ENCODE results near the gene ARHGAP9.

Gene ARHGAP9

DNA sequence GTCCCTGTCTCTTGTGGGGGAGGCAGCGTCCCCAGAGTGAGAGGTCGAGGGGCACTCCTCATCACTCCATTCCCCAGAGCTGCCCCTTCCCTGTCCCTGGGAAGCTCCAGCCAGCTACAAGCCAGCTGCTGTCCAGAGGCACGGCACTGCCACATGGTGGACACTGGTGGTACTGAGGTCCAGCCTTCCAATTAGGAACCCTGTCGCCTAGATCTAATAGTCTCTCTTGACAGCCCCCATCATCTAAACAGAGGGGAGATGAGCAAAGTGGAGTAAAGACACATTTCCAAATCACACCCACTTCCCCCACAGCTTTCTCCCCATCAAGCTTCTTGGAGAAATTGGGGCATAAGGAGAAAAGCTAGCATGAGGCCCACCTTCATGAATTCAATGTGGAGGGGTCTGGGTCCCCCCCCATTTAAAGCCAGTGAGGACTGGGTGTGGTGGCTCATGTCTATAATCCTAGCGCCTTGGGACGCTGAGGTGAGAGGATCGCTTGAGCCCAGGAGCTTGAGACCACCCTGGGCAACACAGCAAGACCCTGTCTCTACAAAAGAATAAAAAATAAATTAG, 26.6 kb downstream of the ARHGAP9 start:
- TF ChIP-seq, protein P1, sequence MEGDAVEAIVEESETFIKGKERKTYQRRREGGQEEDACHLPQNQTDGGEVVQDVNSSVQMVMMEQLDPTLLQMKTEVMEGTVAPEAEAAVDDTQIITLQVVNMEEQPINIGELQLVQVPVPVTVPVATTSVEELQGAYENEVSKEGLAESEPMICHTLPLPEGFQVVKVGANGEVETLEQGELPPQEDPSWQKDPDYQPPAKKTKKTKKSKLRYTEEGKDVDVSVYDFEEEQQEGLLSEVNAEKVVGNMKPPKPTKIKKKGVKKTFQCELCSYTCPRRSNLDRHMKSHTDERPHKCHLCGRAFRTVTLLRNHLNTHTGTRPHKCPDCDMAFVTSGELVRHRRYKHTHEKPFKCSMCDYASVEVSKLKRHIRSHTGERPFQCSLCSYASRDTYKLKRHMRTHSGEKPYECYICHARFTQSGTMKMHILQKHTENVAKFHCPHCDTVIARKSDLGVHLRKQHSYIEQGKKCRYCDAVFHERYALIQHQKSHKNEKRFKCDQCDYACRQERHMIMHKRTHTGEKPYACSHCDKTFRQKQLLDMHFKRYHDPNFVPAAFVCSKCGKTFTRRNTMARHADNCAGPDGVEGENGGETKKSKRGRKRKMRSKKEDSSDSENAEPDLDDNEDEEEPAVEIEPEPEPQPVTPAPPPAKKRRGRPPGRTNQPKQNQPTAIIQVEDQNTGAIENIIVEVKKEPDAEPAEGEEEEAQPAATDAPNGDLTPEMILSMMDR (IDR thresholded peaks at IDR 0.05; ENCODE audit: low read depth, low read length): peak; percentile 95
- Histone ChIP-seq H3K27me3 (ENCODE audit: insufficient read depth, low read depth, severe bottlenecking) (no peaks in the 10 kb centered on the region), H3K9me3 (ENCODE audit: severe bottlenecking) (no peaks in the 10 kb centered on the region), H3K4me3 (ENCODE audit: low read depth, low read length) (peak overlapping the region; percentile 29; the same call in 1 of the 2 replicates), H3K27ac (peak overlapping the region; percentile 100), H3K36me3 (peaks cover 16% of the 10 kb centered on the region)
- peak; percentile 92 for DNase-seq

DNA sequence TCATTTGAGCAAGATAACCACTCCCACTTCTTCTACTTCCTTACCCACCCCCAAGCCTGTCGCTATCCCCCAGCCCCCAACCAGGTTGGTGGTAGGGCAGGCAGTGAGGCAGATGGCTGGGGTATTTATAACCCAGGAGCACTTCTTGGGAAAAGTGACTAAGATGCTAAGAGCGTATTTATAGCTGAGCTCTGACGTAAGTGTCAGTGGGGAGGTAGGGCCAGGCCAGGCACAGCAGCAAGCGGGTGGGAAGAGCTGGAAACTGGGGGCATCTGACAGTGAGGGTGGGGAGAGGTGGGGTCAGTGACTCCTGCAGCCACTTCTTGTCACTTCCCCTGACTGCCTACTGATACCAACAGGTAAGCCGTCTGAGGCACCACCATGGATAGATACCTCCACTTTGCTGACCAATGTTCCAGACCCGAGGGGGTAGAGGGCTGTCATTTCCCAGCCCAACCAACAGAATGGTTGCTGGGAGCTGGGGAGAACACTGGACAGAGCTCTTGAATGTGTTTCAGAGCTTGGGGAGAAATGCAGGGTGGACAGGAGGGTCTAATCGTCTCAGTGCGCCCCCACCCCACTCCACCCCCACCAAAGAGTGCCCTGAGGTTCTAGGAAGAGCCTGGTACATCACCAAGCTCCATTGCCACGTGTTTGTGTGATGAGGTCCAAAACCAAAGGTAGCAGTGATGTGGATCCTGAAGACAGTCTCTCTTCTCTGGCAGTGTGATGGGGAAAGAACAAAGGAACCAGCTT, 27.3 kb downstream of the ARHGAP9 start:
- no peaks in the 10 kb centered on the region for H3K27me3 ChIP-seq (ENCODE audit: insufficient read depth, low read depth, severe bottlenecking)
- H3K4me3 ChIP-seq (ENCODE audit: low read depth, low read length): peak overlapping the region; percentile 29
- TF ChIP-seq, protein P1 (IDR thresholded peaks at IDR 0.05; ENCODE audit: low read depth, low read length): no peak
- no peaks in the 10 kb centered on the region for H3K9me3 ChIP-seq (ENCODE audit: severe bottlenecking)
- H3K27ac ChIP-seq: peak overlapping the region; percentile 100
- H3K36me3 ChIP-seq: peaks cover 10% of the 10 kb centered on the region
- peak; percentile 94 for DNase-seq

DNA sequence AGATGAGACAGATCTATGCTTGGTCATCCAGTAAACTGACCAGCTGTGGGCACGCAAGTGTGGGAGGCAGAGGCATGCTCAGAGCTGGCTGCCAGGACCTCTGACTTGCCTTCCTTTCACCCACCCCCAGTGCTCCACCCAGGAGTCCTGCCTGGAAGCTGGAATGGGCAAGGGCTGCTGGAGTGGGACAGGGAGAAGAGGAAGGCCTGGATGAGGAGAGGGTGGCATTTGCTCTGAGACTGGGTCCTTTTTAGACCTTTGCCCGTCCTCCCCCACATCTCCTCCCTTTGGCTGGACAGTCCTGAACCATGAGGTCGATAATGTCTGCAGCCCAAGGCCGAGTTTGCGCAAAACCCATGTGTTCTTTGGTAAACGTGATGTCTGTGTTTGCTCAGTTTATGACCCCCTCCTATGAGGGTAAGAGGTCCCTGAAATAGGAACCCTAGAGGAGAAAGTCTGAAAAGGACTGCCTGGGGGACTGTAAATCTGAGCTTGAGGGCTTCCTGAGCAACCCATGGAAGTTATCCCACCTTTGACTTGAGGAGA, 28.4 kb downstream of the ARHGAP9 start:
- Histone ChIP-seq H3K9me3 (ENCODE audit: severe bottlenecking) (no peaks in the 10 kb centered on the region), H3K27ac (peak overlapping the region; percentile 79), H3K36me3 (peaks cover 2% of the 10 kb centered on the region), H3K4me3 (ENCODE audit: low read depth, low read length) (no peak overlapping the region), H3K27me3 (ENCODE audit: insufficient read depth, low read depth, severe bottlenecking) (no peaks in the 10 kb centered on the region)
- no peak for DNase-seq
- TF ChIP-seq, protein P1 (IDR thresholded peaks at IDR 0.05; ENCODE audit: low read depth, low read length): no peak

DNA sequence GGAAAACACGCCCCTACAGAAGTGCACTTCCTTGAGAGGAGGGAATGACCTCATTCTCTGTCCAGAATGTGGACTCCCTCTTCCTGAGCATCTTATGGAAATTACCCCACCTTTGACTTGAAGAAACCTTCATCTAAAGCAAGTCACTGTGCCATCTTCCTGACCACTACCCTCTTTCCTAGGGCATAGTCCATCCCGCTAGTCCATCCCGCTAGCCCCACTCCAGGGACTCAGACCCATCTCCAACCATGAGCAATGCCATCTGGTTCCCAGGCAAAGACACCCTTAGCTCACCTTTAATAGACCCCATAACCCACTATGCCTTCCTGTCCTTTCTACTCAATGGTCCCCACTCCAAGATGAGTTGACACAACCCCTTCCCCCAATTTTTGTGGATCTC, 29.6 kb downstream of the ARHGAP9 start:
- no peaks in the 10 kb centered on the region for H3K36me3 ChIP-seq
- no peak for DNase-seq
- H3K9me3 ChIP-seq (ENCODE audit: severe bottlenecking): no peaks in the 10 kb centered on the region
- no peak overlapping the region for H3K27ac ChIP-seq
- H3K27me3 ChIP-seq (ENCODE audit: insufficient read depth, low read depth, severe bottlenecking): no peaks in the 10 kb centered on the region
- no peak overlapping the region for H3K4me3 ChIP-seq (ENCODE audit: low read depth, low read length)
- TF ChIP-seq, protein P1 (IDR thresholded peaks at IDR 0.05; ENCODE audit: low read depth, low read length): no peak

DNA sequence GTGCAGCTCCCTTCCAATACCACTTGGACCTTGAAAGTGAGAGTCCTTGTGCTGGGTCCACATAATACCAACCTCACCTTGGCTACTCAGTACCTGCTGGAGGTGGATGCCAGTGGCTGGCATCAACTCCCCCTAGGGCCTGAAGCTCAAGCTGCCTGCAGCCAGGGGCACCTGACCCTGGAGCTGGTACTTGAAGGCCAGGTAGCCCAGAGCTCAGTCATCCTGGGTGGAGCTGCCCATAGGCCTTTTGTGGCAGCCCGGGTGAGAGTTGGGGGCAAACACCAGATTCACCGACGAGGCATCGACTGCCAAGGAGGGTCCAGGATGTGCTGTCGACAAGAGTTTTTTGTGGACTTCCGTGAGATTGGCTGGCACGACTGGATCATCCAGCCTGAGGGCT, 30.3 kb downstream of the ARHGAP9 start:
- H3K27ac ChIP-seq: no peak overlapping the region
- DNase-seq: no peak
- H3K9me3 ChIP-seq (ENCODE audit: severe bottlenecking): no peaks in the 10 kb centered on the region
- H3K4me3 ChIP-seq (ENCODE audit: low read depth, low read length): no peak overlapping the region
- no peaks in the 10 kb centered on the region for H3K27me3 ChIP-seq (ENCODE audit: insufficient read depth, low read depth, severe bottlenecking)
- TF ChIP-seq, protein P1 (IDR thresholded peaks at IDR 0.05; ENCODE audit: low read depth, low read length): no peak
- H3K36me3 ChIP-seq: no peaks in the 10 kb centered on the region

Measured in WERI-Rb-1 (cell line).